HG02642 (cell line): ENCODE measurements around the gene SPACDR.

ENCODE experiments used
- ATAC-seq: cut with Tn5 transposase; IDR thresholded peaks from one replicate; pipeline ENCODE4 v1.9.1; 2021; ENCODE audit warnings: mild to moderate bottlenecking; ENCODE audit not compliant: unreplicated experiment, poor library complexity

The SPACDR gene

DNA sequence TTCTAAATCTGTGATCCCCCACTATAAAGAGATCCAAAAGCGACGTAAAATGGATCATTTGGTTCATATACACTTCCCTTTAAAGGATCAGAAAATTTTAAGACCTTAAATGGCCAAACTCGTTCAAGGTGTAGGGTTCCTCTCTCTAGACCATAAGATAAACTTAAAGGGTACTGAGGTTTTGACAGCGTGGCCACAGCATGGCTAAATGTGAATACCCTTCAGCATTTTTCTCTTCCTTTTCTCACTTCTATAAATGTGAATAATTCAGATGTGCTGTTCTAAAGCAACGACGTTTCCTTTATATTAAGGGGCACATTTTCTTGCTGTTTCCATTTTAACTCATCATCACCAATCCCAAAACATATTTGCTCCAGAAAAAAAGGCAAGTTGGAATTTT is 40.7 kb downstream of the SPACDR start:
- no peak for ATAC-seq

DNA sequence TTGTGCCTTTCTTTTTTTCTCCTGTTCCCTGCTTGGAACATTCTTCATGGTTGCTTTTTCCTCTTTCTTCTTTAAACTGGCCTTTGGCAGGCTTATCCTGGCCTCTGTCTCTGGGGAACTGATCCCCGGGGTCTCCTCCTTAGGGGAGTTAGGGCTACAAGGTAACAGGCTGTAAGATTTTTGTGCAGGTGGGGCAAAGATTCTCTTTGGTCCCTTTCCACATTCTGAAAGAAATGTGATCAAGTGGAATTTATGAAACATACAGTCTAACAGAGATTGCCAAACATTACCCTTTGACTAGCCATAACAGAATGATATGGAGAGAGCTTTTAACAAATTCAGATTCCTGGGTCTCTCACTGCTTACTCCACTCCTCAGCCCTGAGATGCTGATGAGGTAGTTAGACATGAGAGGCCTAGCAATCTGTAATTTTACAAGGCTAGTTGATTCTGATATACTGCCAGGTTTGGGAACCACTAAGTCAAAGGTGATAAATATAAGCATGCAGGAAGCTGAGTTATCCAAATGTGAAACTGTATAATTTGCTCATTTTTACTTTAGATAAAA is 44.3 kb downstream of the SPACDR start:
- no peak for ATAC-seq

DNA sequence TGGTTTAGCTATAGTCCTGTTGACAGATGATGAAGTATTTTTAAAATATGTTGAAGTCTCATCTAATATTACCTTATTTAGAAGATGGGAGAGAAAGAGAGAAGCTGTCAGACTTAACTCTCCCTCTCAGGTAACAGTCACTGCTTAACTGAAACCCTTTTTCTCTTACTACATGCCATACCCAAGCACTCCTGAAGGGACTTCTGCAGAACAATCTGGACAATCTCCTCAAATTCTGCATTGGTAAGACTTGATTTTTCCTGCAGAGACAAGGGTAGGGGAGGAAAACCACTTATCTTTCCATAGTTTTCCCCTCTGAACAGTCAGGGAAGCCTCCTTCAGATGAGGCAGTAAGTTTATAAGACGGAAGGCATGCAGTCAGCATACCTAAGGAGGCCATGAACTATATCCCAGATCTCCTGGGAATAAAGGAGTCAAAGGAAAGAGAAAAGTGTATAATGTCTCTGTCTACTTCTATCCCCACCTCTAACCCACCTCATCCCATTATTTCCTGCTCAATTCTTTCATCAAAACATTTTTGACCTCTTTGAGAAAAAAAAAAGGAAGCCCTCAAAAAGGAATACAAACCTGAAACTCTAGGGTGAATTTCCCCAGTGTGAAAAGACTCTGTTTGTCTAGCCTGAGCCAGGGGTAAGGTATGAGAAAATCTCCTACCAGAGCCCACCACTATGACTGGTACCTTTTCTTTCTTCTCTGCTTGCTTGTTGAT is 45.0 kb downstream of the SPACDR start:
- ATAC-seq: no peak

DNA sequence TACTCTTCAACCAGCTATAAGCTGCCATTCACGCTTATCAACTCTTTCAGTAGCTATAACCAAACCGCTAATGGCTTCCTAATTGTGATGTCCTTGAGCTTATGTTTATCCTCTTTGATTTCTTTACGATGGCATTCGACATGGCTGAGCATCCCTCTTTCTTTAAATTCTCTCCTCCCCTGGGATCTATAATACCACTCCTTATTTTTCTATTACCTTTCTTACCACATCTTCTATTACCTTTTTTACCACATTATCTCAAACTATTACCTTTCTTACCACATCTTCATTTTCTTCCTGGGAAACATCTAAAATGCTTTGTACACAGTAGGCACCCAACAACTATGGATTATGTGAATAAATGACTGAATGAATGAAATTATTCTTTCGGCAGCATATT is 48.6 kb downstream of the SPACDR start:
- ATAC-seq: no peak

DNA sequence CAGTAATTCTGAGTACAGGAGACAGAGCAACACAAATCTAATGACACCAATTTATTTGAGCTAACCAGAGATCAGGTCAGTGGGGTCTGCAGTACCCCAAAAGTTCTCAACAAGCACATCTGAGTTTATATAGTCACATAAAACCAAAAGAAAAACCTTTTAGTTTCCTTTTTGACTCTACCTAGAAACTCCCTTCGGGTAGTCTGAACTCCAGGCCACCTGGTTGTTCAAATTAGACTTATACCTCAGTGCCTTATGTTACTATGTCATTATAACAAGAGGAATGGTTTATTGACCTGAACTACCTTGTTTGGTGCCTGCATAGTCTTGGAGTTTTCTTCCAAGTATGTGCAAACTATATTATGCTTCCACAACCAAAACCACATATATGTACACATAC is 50.2 kb downstream of the SPACDR start:
- ATAC-seq: no peak

DNA sequence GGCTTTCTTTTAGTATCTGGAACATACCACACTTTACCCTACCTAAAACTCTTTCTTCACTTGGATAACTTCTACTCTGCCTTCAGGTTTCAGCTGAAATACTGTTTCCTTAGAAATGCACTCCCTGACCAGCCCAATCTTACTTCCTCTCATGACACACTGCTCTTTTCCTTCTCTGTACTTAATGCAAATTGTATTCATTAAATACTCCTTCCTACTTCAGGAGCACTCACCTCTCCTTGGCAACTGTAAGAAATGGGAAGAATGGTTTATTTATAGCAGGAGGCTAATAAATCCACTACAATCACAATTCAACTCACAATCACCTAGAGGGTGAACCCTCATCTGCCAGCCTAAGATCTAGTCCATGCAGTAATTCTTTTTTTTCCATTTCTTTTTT is 50.7 kb downstream of the SPACDR start:
- no peak for ATAC-seq

DNA sequence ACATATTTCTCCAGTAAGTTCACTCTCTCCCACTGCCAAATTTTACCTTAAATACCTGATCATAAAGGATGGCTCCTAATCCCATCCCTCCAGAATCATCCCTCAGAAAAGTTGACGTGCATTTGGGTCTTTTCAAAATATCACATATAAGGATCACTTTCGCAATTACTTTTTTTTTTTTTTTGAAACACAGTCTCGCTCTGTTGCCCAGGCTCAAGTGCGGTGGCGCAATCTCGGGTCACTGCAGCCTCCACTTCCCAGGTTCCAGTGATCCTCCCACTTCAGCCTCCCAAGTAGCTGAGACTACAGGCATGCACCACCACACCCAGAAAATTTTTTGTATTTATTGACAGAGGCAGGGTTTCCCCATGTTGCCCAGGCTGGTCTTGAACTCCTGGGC is 53.0 kb downstream of the SPACDR start:
- no peak for ATAC-seq

DNA sequence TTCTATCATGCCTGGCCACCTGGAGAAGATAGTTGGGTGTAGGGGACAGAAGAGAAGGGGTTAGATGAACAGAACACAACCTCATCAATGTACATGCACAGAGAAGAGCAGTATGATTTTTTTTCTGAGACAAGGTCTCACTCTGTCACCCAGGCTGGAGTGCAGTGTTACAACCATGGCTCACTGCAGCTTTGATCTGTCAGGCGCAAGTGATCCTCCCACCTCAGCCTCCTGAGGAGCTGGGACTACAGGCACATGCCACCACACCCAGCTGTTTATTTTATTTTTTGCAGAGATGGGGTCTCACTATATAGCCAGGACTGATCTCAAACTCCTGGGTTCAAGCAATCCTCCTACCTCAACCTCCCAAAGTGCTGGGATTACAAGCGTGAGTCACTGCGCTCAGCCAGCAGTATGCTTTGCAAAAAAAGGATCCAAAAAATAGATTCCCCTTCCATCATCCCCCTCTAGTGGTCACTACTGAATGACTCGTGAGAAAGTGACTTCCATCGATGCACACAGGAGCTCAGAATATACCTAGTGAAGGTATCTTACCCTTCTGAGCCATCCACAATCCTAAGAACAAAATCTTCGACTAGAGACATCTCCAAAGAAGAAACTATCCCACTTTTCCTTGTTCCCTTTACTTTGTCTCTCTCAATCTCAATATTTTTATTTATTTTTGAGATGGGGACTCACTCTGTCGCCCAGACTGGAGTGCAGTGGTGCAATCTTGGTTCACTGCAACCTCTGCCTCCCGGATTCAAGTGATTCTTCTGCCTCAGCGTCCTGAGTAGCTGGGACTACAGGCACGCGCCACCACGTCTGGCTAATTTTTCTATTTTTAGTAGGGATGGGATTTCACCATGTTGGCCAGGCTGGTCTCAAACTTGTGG is 56.5 kb downstream of the SPACDR start:
- peak; percentile 58 for ATAC-seq

DNA sequence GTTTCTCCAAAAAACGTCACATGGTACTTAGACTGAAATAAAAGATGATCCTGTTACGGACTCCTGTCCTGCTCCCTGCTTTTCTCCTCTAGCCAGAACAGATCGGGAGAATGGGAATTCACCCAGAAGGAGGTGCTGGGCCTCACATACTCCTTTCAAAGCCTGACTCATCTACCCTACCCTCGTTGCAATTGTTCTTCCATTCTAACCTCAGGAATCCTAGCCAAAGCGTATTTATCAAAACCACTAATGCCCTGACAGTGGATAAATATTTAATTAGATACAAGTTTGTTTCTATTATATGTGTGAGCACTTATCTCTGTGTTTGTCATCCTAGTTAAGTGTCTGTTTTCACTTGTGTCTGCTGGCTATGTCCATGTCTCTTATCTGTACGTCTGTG is 57.3 kb downstream of the SPACDR start:
- no peak for ATAC-seq
